ENCODE data around the gene CASKIN2.
"Not testable (repeated sequence)": the region's sequence is repeated elsewhere in the genome, so short reads cannot be mapped to it uniquely, and the experiment has no call there.

Gene CASKIN2

GRCh38 chr17:75520413-75520812 is 5.1 kb upstream of the CASKIN2 start:
- not testable (repeated sequence) for DNase-seq

GRCh38 chr17:75518983-75519537 is 3.7 kb upstream of the CASKIN2 start:
- DNase-seq, result no peak

GRCh38 chr17:75518201-75518600 is 2.9 kb upstream of the CASKIN2 start:
- DNase-seq, result no peak

GRCh38 chr17:75517297-75517865 is 2.0 kb upstream of the CASKIN2 start:
- DNase-seq, result no peak

- DNase-seq, result no peak
These were observed 1.4 kb upstream of the CASKIN2 start for GRCh38 chr17:75516619-75517296.

GRCh38 chr17:75516255-75516618 is 900 bp upstream of the CASKIN2 start, which contains the start of gene TSEN54:
TSEN54 (plus strand) TSS chr17:75516528; CDS start chr17:75516561, 33 bp downstream.
- DNase-seq, result peak; percentile 88

- no peak for DNase-seq
These were observed 330 bp downstream of the CASKIN2 start for GRCh38 chr17:75514919-75515495.

GRCh38 chr17:75514299-75514918 is 928 bp downstream of the CASKIN2 start:
- no peak for DNase-seq

GRCh38 chr17:75513641-75514000 is 1.7 kb downstream of the CASKIN2 start:
- DNase-seq, result no peak

GRCh38 chr17:75512926-75513640 is 2.3 kb downstream of the CASKIN2 start:
- DNase-seq, result peak; percentile 17

- DNase-seq, result no peak
These were observed 3.4 kb downstream of the CASKIN2 start for GRCh38 chr17:75511610-75512575.

- DNase-seq, result no peak
These were observed 4.1 kb downstream of the CASKIN2 start for GRCh38 chr17:75511270-75511609.

- no peak for DNase-seq
These were observed 5.6 kb downstream of the CASKIN2 start for GRCh38 chr17:75509528-75510258.

GRCh38 chr17:75508931-75509361 is 6.4 kb downstream of the CASKIN2 start:
- no peak for DNase-seq

- DNase-seq, result no peak
These were observed 7.3 kb downstream of the CASKIN2 start for GRCh38 chr17:75507733-75508719.

GRCh38 chr17:75506888-75507287 is 8.4 kb downstream of the CASKIN2 start:
- no peak for DNase-seq

- no peak for DNase-seq
These were observed 9.2 kb downstream of the CASKIN2 start for GRCh38 chr17:75506134-75506533.

- no peak for DNase-seq
These were observed 9.7 kb downstream of the CASKIN2 start for GRCh38 chr17:75505640-75506039.

GRCh38 chr17:75505152-75505409 is 10.3 kb downstream of the CASKIN2 start:
- DNase-seq, result no peak
